Activated naive CD4-positive, alpha-beta T cell treated with anti-CD3 and anti-CD28 coated beads, Interleukin-2, amount 50 U/mL, for 16 hours (primary cell): ENCODE measurements around the gene LGALS4.
"Not testable (repeated sequence)": the region's sequence is repeated elsewhere in the genome, so short reads cannot be mapped to it uniquely, and the experiment has no call there.

Experiments used
- DNase-seq: peaks from one replicate; pipeline ENCODE4 v3.0.0-alpha.2; 2020

Gene LGALS4

GRCh38 chr19:38792250-38793111 is 20.3 kb downstream of the LGALS4 start:
- DNase-seq = peak; percentile 43

- not testable (repeated sequence) for DNase-seq
Measured at GRCh38 chr19:38791451-38792064, 21.2 kb downstream of the LGALS4 start.

GRCh38 chr19:38790507-38791403 is 22.0 kb downstream of the LGALS4 start:
- DNase-seq = not testable (repeated sequence)

GRCh38 chr19:38788478-38789243 is 24.1 kb downstream of the LGALS4 start, which contains the start of gene LGALS7B:
TSS of gene LGALS7B (plus strand) at chr19:38789200. CDS start at chr19:38789227, 27 bp downstream.
- no peak for DNase-seq

GRCh38 chr19:38786572-38787265 is 26.0 kb downstream of the LGALS4 start:
- DNase-seq = no peak

- DNase-seq = not testable (repeated sequence)
Measured at GRCh38 chr19:38786061-38786460, 26.7 kb downstream of the LGALS4 start.

- DNase-seq = no peak
Measured at GRCh38 chr19:38785187-38785699, 27.5 kb downstream of the LGALS4 start.

- no peak for DNase-seq
Measured at GRCh38 chr19:38784224-38784623, 28.5 kb downstream of the LGALS4 start.

- DNase-seq = not testable (repeated sequence)
Measured at GRCh38 chr19:38782212-38782611, 30.5 kb downstream of the LGALS4 start.

GRCh38 chr19:38781058-38781457 is 31.7 kb downstream of the LGALS4 start:
- no peak for DNase-seq

GRCh38 chr19:38780443-38780842 is 32.3 kb downstream of the LGALS4 start:
- DNase-seq = no peak

GRCh38 chr19:38778733-38779132 is 34.0 kb downstream of the LGALS4 start:
- no peak for DNase-seq

- DNase-seq = no peak
Measured at GRCh38 chr19:38774181-38774950, 38.4 kb downstream of the LGALS4 start.

GRCh38 chr19:38773469-38774177 is 39.1 kb downstream of the LGALS4 start, which contains the start of gene LGALS7:
TSS of gene LGALS7 (minus strand) at chr19:38773517. CDS start at chr19:38773492, 25 bp downstream.
- DNase-seq = no peak

- DNase-seq = not testable (repeated sequence)
Measured at GRCh38 chr19:38771569-38771968, 41.2 kb downstream of the LGALS4 start.

GRCh38 chr19:38770949-38771275 is 41.8 kb downstream of the LGALS4 start:
- DNase-seq = not testable (repeated sequence)

GRCh38 chr19:38770228-38770948 is 42.4 kb downstream of the LGALS4 start:
- DNase-seq = not testable (repeated sequence)

GRCh38 chr19:38769635-38770211 is 43.0 kb downstream of the LGALS4 start:
- DNase-seq = peak; percentile 87
